ENCODE results near the gene AKR1C3.
"Not testable (repeated sequence)": the region's sequence is repeated elsewhere in the genome, so short reads cannot be mapped to it uniquely, and the experiment has no call there.

AKR1C3 gene

GRCh38 chr10:5094265-5095205 lies at the start of gene AKR1C3:
Gene AKR1C3, plus strand, starts transcription at chr10:5094414. Its CDS starts 31 bp downstream, at chr10:5094445.
- DNase-seq (ENCODE audit: insufficient read length, low spot score) = no peak
- FAIRE-seq = no peak

- FAIRE-seq (no peak), DNase-seq (ENCODE audit: insufficient read length, low spot score) (no peak)
These were observed 49.1 kb upstream of the AKR1C3 start for GRCh38 chr10:5045095-5045494.

- no peak for DNase-seq (ENCODE audit: insufficient read length, low spot score)
- FAIRE-seq = no peak
These were observed 47.8 kb upstream of the AKR1C3 start for GRCh38 chr10:5046410-5046809.

- not testable (repeated sequence) for FAIRE-seq; DNase-seq (ENCODE audit: insufficient read length, low spot score)
These were observed 47.2 kb upstream of the AKR1C3 start for GRCh38 chr10:5047055-5047454.

- no peak for FAIRE-seq
These were observed 46.1 kb upstream of the AKR1C3 start for GRCh38 chr10:5047912-5048628.

GRCh38 chr10:5052951-5053500 lies 41.2 kb upstream of the AKR1C3 start:
- FAIRE-seq; DNase-seq (ENCODE audit: insufficient read length, low spot score): not testable (repeated sequence)

More at GRCh38 chr10:5047912-5048628, 46.1 kb upstream of the AKR1C3 start:
- no peak for DNase-seq (ENCODE audit: insufficient read length, low spot score)

GRCh38 chr10:5054831-5055230 lies 39.4 kb upstream of the AKR1C3 start:
- FAIRE-seq; DNase-seq (ENCODE audit: insufficient read length, low spot score): not testable (repeated sequence)

GRCh38 chr10:5059267-5059666 lies 34.9 kb upstream of the AKR1C3 start:
- FAIRE-seq; DNase-seq (ENCODE audit: insufficient read length, low spot score): not testable (repeated sequence)

GRCh38 chr10:5060791-5061190 lies 33.4 kb upstream of the AKR1C3 start:
- FAIRE-seq; DNase-seq (ENCODE audit: insufficient read length, low spot score): not testable (repeated sequence)

GRCh38 chr10:5064656-5065055 lies 29.6 kb upstream of the AKR1C3 start:
- no peak for DNase-seq (ENCODE audit: insufficient read length, low spot score)
- FAIRE-seq = no peak

- DNase-seq (ENCODE audit: insufficient read length, low spot score) (no peak), FAIRE-seq (no peak)
These were observed 25.8 kb upstream of the AKR1C3 start for GRCh38 chr10:5068274-5068984.

GRCh38 chr10:5070648-5071410 lies 23.4 kb upstream of the AKR1C3 start:
- DNase-seq (ENCODE audit: insufficient read length, low spot score) = no peak
- FAIRE-seq = no peak

- FAIRE-seq (no peak), DNase-seq (ENCODE audit: insufficient read length, low spot score) (no peak)
These were observed 22.6 kb upstream of the AKR1C3 start for GRCh38 chr10:5071411-5072198.

- DNase-seq (ENCODE audit: insufficient read length, low spot score) = no peak
- no peak for FAIRE-seq
These were observed 20.6 kb upstream of the AKR1C3 start for GRCh38 chr10:5073659-5074058.

GRCh38 chr10:5076615-5077014 lies 17.6 kb upstream of the AKR1C3 start:
- DNase-seq (ENCODE audit: insufficient read length, low spot score) = no peak
- no peak for FAIRE-seq

GRCh38 chr10:5078547-5079180 lies 15.6 kb upstream of the AKR1C3 start:
- DNase-seq (ENCODE audit: insufficient read length, low spot score) = no peak
- FAIRE-seq = no peak

GRCh38 chr10:5079306-5079830 lies 14.8 kb upstream of the AKR1C3 start:
- FAIRE-seq (no peak), DNase-seq (ENCODE audit: insufficient read length, low spot score) (no peak)

GRCh38 chr10:5079836-5080235 lies 14.4 kb upstream of the AKR1C3 start:
- DNase-seq (ENCODE audit: insufficient read length, low spot score) (no peak), FAIRE-seq (no peak)
